GM21825 (cell line): ENCODE results near the gene C1orf56.

ENCODE experiments used
- ATAC-seq: cut with Tn5 transposase; IDR thresholded peaks from one replicate; pipeline ENCODE4 v1.9.1; 2021; ENCODE audit warnings: mild to moderate bottlenecking, moderate library complexity; ENCODE audit not compliant: unreplicated experiment

Gene C1orf56

GRCh38 chr1:151013518-151013917, 34.0 kb upstream of the C1orf56 start:
- ATAC-seq = no peak

- no peak for ATAC-seq
Observed at GRCh38 chr1:151024540-151025146, 22.9 kb upstream of the C1orf56 start.

GRCh38 chr1:151026460-151026859, 21.1 kb upstream of the C1orf56 start:
- ATAC-seq = no peak

DNA sequence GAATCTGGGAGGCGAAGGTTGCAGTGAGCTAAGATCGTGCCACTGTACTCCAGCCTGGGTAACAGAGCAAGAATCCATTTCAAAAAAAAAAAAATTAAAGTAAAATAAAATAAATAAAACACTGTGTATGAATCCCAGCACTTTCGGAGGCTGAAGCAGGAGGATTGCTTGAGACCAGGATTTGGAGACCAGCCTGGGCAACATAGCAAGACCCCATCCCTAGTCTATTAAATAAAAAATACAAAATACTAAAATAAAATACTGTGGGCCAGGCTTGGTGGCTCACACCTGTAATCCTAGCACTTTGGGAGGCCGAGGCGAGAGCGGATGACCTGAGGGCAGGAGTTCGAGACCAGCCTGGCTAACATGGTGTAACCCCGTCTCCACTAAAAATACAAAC, 15.4 kb upstream of the C1orf56 start:
- ATAC-seq = no peak

DNA sequence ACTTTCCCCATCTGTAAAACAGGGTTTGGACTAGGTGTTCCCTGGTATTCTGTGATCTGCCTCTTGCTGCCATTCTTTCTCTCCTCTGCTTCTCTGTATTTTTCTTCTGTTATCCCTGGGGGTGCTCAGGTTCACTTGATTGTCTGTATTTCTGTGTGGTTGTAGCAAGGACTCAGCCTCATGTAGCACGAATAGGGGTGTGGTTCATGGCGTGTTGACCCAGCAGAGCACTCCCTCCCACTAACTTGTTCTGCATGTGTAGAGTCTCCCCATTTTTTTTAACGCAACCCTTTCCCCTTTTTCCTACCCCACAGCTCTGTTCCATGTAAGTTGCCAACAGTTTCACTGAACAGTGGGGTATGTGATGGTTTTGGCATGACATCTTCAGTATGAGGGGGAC, 12.4 kb upstream of the C1orf56 start:
- ATAC-seq = no peak

- ATAC-seq = no peak
Observed at GRCh38 chr1:151036356-151036755, 11.2 kb upstream of the C1orf56 start, which contains the start of gene BNIPL. Gene BNIPL, plus strand, starts transcription at chr1:151036586. Its CDS starts 140 bp downstream, at chr1:151036726.

DNA sequence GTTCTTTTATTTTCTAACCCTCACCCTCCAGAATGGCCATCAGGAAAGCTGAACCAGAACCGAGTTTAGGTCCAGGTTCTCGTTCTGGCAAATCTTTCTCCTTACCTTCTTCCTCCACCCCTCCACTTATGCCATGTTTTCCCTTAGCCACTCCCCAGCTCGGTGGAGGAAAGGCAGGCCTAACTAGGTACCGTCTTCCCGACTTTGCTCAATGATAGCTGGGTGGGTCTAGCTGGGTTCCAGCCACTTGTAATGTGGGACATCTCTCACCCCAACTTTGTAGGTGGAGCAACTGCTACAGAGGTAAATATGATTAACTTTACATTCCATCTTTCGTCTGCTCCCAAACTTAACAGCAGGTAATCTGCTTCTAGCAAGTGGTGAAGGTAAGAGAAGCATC, 10.5 kb upstream of the C1orf56 start:
- ATAC-seq = no peak

DNA sequence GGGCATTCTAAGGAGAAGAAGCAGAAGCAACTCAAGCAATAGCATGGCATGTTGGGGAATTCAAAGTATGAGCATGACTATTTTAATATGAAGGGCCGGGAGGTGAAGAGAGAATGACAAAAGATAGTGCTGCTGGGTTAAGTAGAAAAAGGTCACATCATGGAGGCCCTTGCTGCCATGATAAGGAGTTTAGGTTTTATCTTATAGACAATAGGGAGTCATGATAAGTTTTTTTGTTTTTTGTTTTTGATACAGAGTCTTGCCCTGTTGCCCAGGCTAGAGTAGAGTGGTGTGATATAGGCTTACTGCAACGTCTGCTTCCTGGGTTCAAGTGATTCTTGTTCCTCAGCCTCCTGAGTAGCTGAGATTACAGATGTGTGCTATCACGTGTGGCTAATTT, 8.0 kb upstream of the C1orf56 start:
- no peak for ATAC-seq

- ATAC-seq = no peak
Observed at GRCh38 chr1:151043163-151043562, 4.4 kb upstream of the C1orf56 start.

GRCh38 chr1:151047925-151048644, 534 bp downstream of the C1orf56 start:
- ATAC-seq = peak; percentile 43

DNA sequence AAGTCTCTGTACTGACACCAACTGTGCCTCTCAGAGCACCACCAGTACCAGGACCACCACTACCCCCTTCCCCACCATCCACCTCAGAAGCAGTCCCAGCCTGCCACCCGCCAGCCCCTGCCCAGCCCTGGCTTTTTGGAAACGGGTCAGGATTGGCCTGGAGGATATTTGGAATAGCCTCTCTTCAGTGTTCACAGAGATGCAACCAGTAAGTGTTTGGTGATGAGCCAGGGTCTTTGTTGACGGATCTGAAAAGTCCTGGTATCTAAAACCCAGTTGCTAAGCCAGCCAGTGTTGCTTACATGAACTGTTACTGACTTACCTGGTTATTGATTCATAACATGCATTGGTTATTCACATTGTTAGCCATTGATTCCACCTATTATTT, 1.1 kb downstream of the C1orf56 start:
- ATAC-seq = no peak

GRCh38 chr1:151049458-151049857, 1.9 kb downstream of the C1orf56 start:
- no peak for ATAC-seq

DNA sequence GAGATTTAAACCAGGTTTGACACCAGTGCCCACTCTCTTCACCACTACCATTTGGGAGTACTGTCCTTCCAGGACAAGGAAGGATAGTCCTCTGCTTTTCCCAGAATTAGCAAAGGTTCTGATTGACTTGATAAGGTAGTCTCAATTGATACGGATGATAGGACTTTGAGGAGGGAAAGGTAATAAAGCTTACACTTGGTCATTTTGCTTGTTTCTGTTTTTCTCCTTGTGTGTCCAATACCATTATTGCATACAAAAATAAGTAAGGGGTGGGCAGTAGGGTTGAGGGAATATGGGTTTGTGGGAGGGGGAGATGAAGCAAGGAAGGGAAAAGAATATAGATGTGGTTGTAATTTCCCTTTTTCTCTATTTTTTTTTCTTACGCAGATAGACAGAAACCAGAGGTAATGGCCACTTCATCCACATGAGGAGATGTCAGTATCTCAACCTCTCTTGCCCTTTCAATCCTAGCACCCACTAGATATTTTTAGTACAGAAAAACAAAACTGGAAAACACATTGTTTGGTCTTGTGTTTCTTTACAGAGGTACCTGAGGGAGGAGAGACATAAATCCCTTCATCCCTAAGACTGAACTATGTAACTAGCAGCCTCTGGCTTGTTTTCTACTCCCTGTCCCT, 2.6 kb downstream of the C1orf56 start:
- no peak for ATAC-seq

- ATAC-seq = no peak
Observed at GRCh38 chr1:151051356-151052009, 3.9 kb downstream of the C1orf56 start.

DNA sequence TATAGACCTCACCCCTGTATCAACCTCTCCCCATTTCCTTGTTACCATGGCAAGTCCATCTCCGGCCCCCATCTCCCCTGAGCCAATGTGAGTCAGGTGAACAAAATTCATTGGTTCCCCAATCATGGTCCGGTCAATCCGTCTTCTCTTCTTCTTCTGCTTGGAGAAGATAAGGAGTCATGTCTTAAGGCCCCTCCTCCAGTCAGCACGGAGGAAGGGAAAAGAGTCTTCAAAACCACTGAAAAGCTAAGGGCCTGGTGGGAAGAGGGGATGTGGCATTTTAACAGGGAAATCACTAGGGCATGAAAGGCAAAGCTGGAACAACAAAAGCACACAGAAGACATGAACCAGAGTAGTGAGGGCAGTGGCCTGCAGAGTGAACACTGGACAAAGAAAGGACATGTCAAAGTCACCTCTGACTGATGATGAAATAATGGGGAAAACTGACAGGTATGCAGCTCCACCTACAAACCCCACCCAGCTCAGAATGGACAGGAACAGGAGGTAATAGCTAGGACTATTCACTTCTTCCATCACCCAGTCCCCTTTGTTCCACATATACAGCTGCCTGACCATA, 7.5 kb downstream of the C1orf56 start:
- ATAC-seq = no peak

DNA sequence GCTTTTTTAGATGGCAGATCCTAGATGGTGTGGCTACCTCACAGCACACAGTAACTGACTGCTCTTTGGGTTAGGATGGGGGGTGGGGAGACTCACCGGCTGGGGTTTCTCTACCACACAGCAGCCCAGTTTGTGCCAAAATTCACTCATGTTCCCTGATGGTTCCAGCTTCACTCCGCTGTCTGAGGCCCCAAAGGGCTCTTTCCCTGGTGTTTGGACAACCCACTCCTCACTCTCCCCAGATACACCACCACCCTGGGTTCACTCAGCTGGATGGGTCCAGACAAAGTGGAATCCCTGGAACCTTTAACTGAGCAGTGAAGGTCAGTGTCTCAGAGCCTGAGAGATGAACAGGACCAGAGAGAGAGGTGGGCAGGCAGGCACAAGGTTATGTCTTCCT, 8.0 kb downstream of the C1orf56 start:
- no peak for ATAC-seq

- no peak for ATAC-seq
Observed at GRCh38 chr1:151056149-151056548, 8.6 kb downstream of the C1orf56 start.

GRCh38 chr1:151058692-151059091, 11.1 kb downstream of the C1orf56 start:
- no peak for ATAC-seq

DNA sequence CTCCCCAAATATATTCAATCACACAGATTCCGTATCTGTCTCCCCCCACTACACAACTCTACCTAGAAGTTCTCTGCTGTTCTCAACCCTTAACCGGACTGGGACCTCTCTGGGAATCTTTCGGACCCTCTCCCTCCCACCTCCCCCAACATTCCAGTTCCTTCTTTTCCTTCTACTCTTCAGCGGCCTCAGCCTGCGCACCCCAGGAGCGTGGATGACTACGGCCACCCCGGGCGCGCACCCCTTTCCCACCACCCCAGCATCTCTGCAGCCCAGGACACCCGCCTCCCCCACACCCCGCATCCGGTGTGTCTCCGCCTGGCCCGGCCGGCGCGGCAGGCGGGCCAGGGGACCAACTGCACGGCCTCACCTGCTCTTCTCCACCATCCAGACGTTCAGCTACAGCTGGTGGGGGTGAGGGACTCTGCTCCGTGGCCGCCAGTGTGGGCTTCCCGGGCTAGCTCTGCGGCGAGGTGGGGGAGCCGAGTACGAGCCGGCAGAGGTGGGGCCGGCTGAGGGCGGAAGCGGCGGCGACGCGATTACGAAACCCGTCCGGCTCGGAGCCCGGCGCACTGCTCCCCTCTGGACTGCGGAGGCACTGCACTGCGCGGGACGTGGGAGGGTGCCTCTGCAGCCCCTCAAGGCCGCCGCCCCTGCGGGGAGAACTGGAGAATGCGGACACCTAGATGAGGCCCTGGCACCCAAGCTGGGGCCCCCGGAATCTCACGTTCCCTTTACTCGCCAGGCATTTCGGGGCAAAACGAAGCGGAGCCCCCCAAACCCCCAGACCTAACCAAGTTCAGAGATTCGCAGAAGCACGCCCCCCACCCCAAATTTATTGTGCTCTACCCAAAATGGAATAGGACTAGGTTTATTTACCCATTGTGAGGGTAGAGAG, 11.8 kb downstream of the C1orf56 start, which contains the start of gene CDC42SE1:
Gene CDC42SE1 (minus strand): TSS at position 514 of the 898 bp plus-strand sequence. CDS start 3,892 bp downstream, outside the sequence.
- ATAC-seq = peak; percentile 70

- no peak for ATAC-seq
Observed at GRCh38 chr1:151060007-151060656, 12.6 kb downstream of the C1orf56 start, which contains the start of gene MLLT11. Gene MLLT11, plus strand, starts transcription at chr1:151060397. Its CDS starts 6,828 bp downstream, at chr1:151067225.
